Sigmoid colon (tissue), 7 donors: ENCODE results near the gene MKNK1. TPM values are rescaled to one million over a fixed set of nuclear protein-coding genes. Genes with fewer than 3 reads are reported as not detected.

Experiments used
- DNase-seq: peaks from one replicate; pipeline ENCODE4 v3.0.0-alpha.2; 2019
- H3K27ac ChIP-seq, 4 donors: fragments of 200-600 bp; sonication (generic); one replicate each; pipeline ENCODE4 v1.5.1; 2016 to 2019; ENCODE audit warnings: mild to moderate bottlenecking in 1 of 4
- H3K27me3 ChIP-seq, 3 donors: fragments of 200-600 bp; sonication (generic); one replicate each; pipeline ENCODE4 v1.5.1; 2019; ENCODE audit warnings: mild to moderate bottlenecking in 1 of 3
- H3K36me3 ChIP-seq, 4 donors: fragments of 200-600 bp; sonication (generic); one replicate each; pipeline ENCODE4 v1.5.1; 2016 to 2019
- H3K4me1 ChIP-seq, 4 donors: fragments of 200-600 bp; sonication (generic); one replicate each; pipeline ENCODE4 v1.5.1; 2017 to 2019
- H3K4me3 ChIP-seq, 4 donors: fragments of 200-600 bp; sonication (generic); one replicate each; pipeline ENCODE4 v1.5.1; 2017 to 2019; ENCODE audit warnings: mild to moderate bottlenecking in 2 of 4, moderate library complexity in 1 of 4
- H3K9me3 ChIP-seq, 4 donors: fragments of 200-600 bp in 3 of 4; sonication (generic) in 3 of 4; one replicate each; pipeline versions ENCODE4 v1.5.1 to v1.6.1; 2013 to 2019
- CTCF ChIP-seq, 4 experiments: fragments of 450-650 bp in 3 of 4; fragments of 200-600 bp in 1 of 4; IDR thresholded peaks; one replicate each; pipeline ENCODE4 v1.5.1; 2016 to 2019; ENCODE audit warnings: antibody characterized with exemption in 4 of 4, mild to moderate bottlenecking in 3 of 4, moderate library complexity in 2 of 4
- EP300 ChIP-seq, 4 donors: sonication (generic); formaldehyde crosslinking; IDR thresholded peaks; one replicate each; pipeline ENCODE4 v1.6.1; 2017; ENCODE audit warnings: antibody characterized with exemption in 4 of 4
- POLR2A ChIP-seq, 2 donors: fragments of 450-650 bp; IDR thresholded peaks; one replicate each; pipeline ENCODE4 v1.6.1; 2016; ENCODE audit warnings: antibody characterized with exemption in 2 of 2, mild to moderate bottlenecking in 2 of 2, moderate library complexity in 2 of 2
- POLR2AphosphoS5 ChIP-seq, 4 donors: sonication (generic); formaldehyde crosslinking; IDR thresholded peaks; one replicate each; pipeline ENCODE4 v1.6.1; 2017; ENCODE audit warnings: antibody characterized with exemption in 4 of 4
- WGBS, 2 donors: extraction: QIAGEN DNeasy Blood & Tissue Kit; methylation state at CpG; one replicate each; pipeline ENCODE4 v1.1.7; 2013; 5-methylcytosine and 5-hydroxymethylcytosine counted together
- intact Hi-C: fragments of 100-400 bp; cut with DNase I; formaldehyde crosslinking; loops from one replicate; pipeline ENCODE4 v1.15.1; 2023
- polyA plus RNA-seq, 3 donors: library from polyadenylated mRNA; stranded (reverse); fragments of 200-250 nt; gene quantifications; one replicate each; pipeline ENCODE4 v1.2.3, GENCODE V29; 2013
- total RNA-seq, 4 donors: library from RNA; depleted of rRNA; stranded (reverse); fragments of >200 nt; gene quantifications; one replicate each; pipeline ENCODE4 v1.1.0, GENCODE V29; 2016
- donor health status: healthy with polysubstance abuse.
- donor health status: Bipolar disorder and iron deficiency.
- donor health status: healthy.

Gene MKNK1
- total and polyA plus RNA-seq, 7 donors: 15.0 to 54.3 (median 32.1) TPM

GRCh38 chr1:46617833-46618232, 13.8 kb upstream of the MKNK1 start:
- no peaks in the 10 kb centered on the region for H3K27me3 ChIP-seq
- WGBS, 2 donors: 90 to 98% methylated on average over 3 of the region's 3 CpGs
- no peak for DNase-seq
- no peaks in the 10 kb centered on the region for H3K36me3 ChIP-seq
- no peaks in the 10 kb centered on the region for H3K9me3 ChIP-seq
- H3K4me1 ChIP-seq: peaks cover 0 to 46% (median 39%) of the 10 kb centered on the region in 4 donors
- intact Hi-C loops: no loop called here
- no peak overlapping the region for H3K4me3 ChIP-seq
- peak overlapping the region in 2 of 4 donors; percentile 94 to 97 for H3K27ac ChIP-seq
- TF ChIP-seq EP300 (IDR thresholded peaks at IDR 0.05): no peak
- no peak for TF ChIP-seq CTCF (IDR thresholded peaks at IDR 0.05)
- TF ChIP-seq POLR2AphosphoS5 (IDR thresholded peaks at IDR 0.05): no peak
- TF ChIP-seq POLR2A (IDR thresholded peaks at IDR 0.05): no peak

- H3K36me3 ChIP-seq: no peaks in the 10 kb centered on the region
- H3K9me3 ChIP-seq: no peaks in the 10 kb centered on the region
- 34 to 51% methylated on average over 10 of the region's 10 CpGs for WGBS, 2 donors
- TF ChIP-seq POLR2AphosphoS5 (IDR thresholded peaks at IDR 0.05) (no peak), EP300 (IDR thresholded peaks at IDR 0.05) (no peak), POLR2A (IDR thresholded peaks at IDR 0.05) (no peak), CTCF (IDR thresholded peaks at IDR 0.05) (no peak)
- peak overlapping the region; percentile 84 to 96 (median 91) for H3K4me3 ChIP-seq
- H3K4me1 ChIP-seq: peaks cover 0 to 48% (median 43%) of the 10 kb centered on the region in 4 donors
- intact Hi-C loops: no loop called here
- peak; percentile 73 for DNase-seq
- no peaks in the 10 kb centered on the region for H3K27me3 ChIP-seq
- H3K27ac ChIP-seq: peak overlapping the region; percentile 94 to 98 (median 96)
Measured at GRCh38 chr1:46617108-46617800, 13.2 kb upstream of the MKNK1 start.

- peaks cover 0 to 55% (median 51%) of the 10 kb centered on the region in 4 donors for H3K4me1 ChIP-seq
- intact Hi-C loops: no loop called here
- H3K27me3 ChIP-seq: no peaks in the 10 kb centered on the region
- H3K9me3 ChIP-seq: no peaks in the 10 kb centered on the region
- peak; percentile 96 for DNase-seq
- H3K27ac ChIP-seq: peak within 1 kb of the TSS; percentile 94 to 98 (median 96)
- 1% methylated on average over 62 of the region's 62 CpGs for WGBS, 2 donors
- H3K4me3 ChIP-seq: peak within 1 kb of the TSS; percentile 84 to 96 (median 91)
- peaks cover 0 to 3% (median 0%) of the 10 kb centered on the region in 4 donors for H3K36me3 ChIP-seq
- TF ChIP-seq POLR2A (IDR thresholded peaks at IDR 0.05): peak; percentile 26 to 41
- peak; percentile 36 to 84 (median 80) for TF ChIP-seq POLR2AphosphoS5 (IDR thresholded peaks at IDR 0.05)
- no peak for TF ChIP-seq CTCF (IDR thresholded peaks at IDR 0.05)
Measured at GRCh38 chr1:46616277-46617107, 12.4 kb upstream of the MKNK1 start, which contains the start of gene MOB3C. MOB3C (minus strand) TSS chr1:46616811; CDS start chr1:46613321, 3,490 bp downstream.

- TF ChIP-seq CTCF (IDR thresholded peaks at IDR 0.05): no peak
- WGBS, 2 donors: 62 to 64% methylated on average over 3 of the region's 3 CpGs
- Histone ChIP-seq H3K27ac (peak overlapping the region; percentile 94 to 98 (median 96)), H3K9me3 (no peaks in the 10 kb centered on the region), H3K27me3 (no peaks in the 10 kb centered on the region), H3K36me3 (peaks cover 0 to 7% (median 0%) of the 10 kb centered on the region in 4 donors), H3K4me1 (peaks cover 0 to 61% (median 56%) of the 10 kb centered on the region in 4 donors), H3K4me3 (peak overlapping the region; percentile 84 to 96 (median 91))
- intact Hi-C loops: no loop called here
- DNase-seq: peak; percentile 63
Measured at GRCh38 chr1:46615735-46616134, 11.7 kb upstream of the MKNK1 start.
